ENCODE measurements around the gene ADORA2A.

The ADORA2A gene

GRCh38 chr22:24417901-24418641, 9.3 kb upstream of the ADORA2A start:
- H3K36me3 ChIP-seq = peaks cover 20% of the 10 kb centered on the region
- DNase-seq = no peak
- no peaks in the 10 kb centered on the region for H3K9me3 ChIP-seq
- H3K4me3 ChIP-seq (ENCODE audit: low read depth, low read length) = no peak overlapping the region
- no peaks in the 10 kb centered on the region for H3K27me3 ChIP-seq
- H3K4me1 ChIP-seq = peaks cover 15% of the 10 kb centered on the region
- TF ChIP-seq CTCF (IDR thresholded peaks at IDR 0.05; ENCODE audit: low read depth, low read length) = no peak

- no peak overlapping the region for H3K4me3 ChIP-seq (ENCODE audit: low read depth, low read length)
- DNase-seq = no peak
- peaks cover 20% of the 10 kb centered on the region for H3K36me3 ChIP-seq
Measured at GRCh38 chr22:24418786-24419474, 8.5 kb upstream of the ADORA2A start.

GRCh38 chr22:24419475-24419850, 7.9 kb upstream of the ADORA2A start:
- Histone ChIP-seq H3K36me3 (peaks cover 19% of the 10 kb centered on the region), H3K4me1 (peaks cover 15% of the 10 kb centered on the region), H3K9me3 (no peaks in the 10 kb centered on the region), H3K4me3 (ENCODE audit: low read depth, low read length) (no peak overlapping the region), H3K27me3 (no peaks in the 10 kb centered on the region)
- no peak for DNase-seq
- TF ChIP-seq CTCF (IDR thresholded peaks at IDR 0.05; ENCODE audit: low read depth, low read length) = no peak

More at GRCh38 chr22:24418786-24419474, 8.5 kb upstream of the ADORA2A start:
- peaks cover 15% of the 10 kb centered on the region for H3K4me1 ChIP-seq
- no peak for TF ChIP-seq CTCF (IDR thresholded peaks at IDR 0.05; ENCODE audit: low read depth, low read length)
- H3K27me3 ChIP-seq = no peaks in the 10 kb centered on the region
- no peaks in the 10 kb centered on the region for H3K9me3 ChIP-seq

GRCh38 chr22:24420072-24420976, 7.1 kb upstream of the ADORA2A start:
- H3K4me1 ChIP-seq = peaks cover 15% of the 10 kb centered on the region

GRCh38 chr22:24420977-24421343, 6.4 kb upstream of the ADORA2A start:
- no peak for DNase-seq
- Histone ChIP-seq H3K4me3 (ENCODE audit: low read depth, low read length) (no peak overlapping the region), H3K27me3 (no peaks in the 10 kb centered on the region), H3K9me3 (no peaks in the 10 kb centered on the region), H3K36me3 (peaks cover 14% of the 10 kb centered on the region), H3K4me1 (peaks cover 15% of the 10 kb centered on the region)
- TF ChIP-seq CTCF (IDR thresholded peaks at IDR 0.05; ENCODE audit: low read depth, low read length) = no peak

More at GRCh38 chr22:24420072-24420976, 7.1 kb upstream of the ADORA2A start:
- peaks cover 16% of the 10 kb centered on the region for H3K36me3 ChIP-seq
- no peaks in the 10 kb centered on the region for H3K9me3 ChIP-seq
- no peak for TF ChIP-seq CTCF (IDR thresholded peaks at IDR 0.05; ENCODE audit: low read depth, low read length)
- no peak for DNase-seq
- H3K27me3 ChIP-seq = no peaks in the 10 kb centered on the region
- no peak overlapping the region for H3K4me3 ChIP-seq (ENCODE audit: low read depth, low read length)

All from BE2C (cell line).